Measurements from ENCODE around the gene ZBTB20.
A peak's percentile ranks its signal among the peaks of the same experiment; 100 is the strongest.

ZBTB20 gene

GRCh38 chr3:114440700-114441099 lies 706.4 kb downstream of the ZBTB20 start:
- no peak for DNase-seq (ENCODE audit: low read depth)

GRCh38 chr3:114439284-114439683 lies 707.8 kb downstream of the ZBTB20 start:
- peak; percentile 27 for DNase-seq (ENCODE audit: low read depth)

GRCh38 chr3:114437897-114438296 lies 709.2 kb downstream of the ZBTB20 start:
- DNase-seq (ENCODE audit: low read depth) = no peak

GRCh38 chr3:114436182-114436581 lies 710.9 kb downstream of the ZBTB20 start:
- DNase-seq (ENCODE audit: low read depth) = no peak

- peak; percentile 24 for DNase-seq (ENCODE audit: low read depth)
Measured at GRCh38 chr3:114435386-114436115, 711.5 kb downstream of the ZBTB20 start.

- DNase-seq (ENCODE audit: low read depth) = no peak
Measured at GRCh38 chr3:114432310-114432709, 714.8 kb downstream of the ZBTB20 start.

GRCh38 chr3:114428044-114428595 lies 719.0 kb downstream of the ZBTB20 start:
- DNase-seq (ENCODE audit: low read depth) = no peak

GRCh38 chr3:114427285-114428043 lies 719.6 kb downstream of the ZBTB20 start:
- DNase-seq (ENCODE audit: low read depth) = no peak

- no peak for DNase-seq (ENCODE audit: low read depth)
Measured at GRCh38 chr3:114424337-114424736, 722.8 kb downstream of the ZBTB20 start.

GRCh38 chr3:114421204-114421603 lies 725.9 kb downstream of the ZBTB20 start:
- DNase-seq (ENCODE audit: low read depth) = no peak

- DNase-seq (ENCODE audit: low read depth) = no peak
Measured at GRCh38 chr3:114420072-114420471, 727.0 kb downstream of the ZBTB20 start.

- DNase-seq (ENCODE audit: low read depth) = peak; percentile 83
Measured at GRCh38 chr3:114418724-114419543, 728.2 kb downstream of the ZBTB20 start.

- peak; percentile 50 for DNase-seq (ENCODE audit: low read depth)
Measured at GRCh38 chr3:114418107-114418506, 729.0 kb downstream of the ZBTB20 start.

- DNase-seq (ENCODE audit: low read depth) = no peak
Measured at GRCh38 chr3:114417675-114418074, 729.4 kb downstream of the ZBTB20 start.

- no peak for DNase-seq (ENCODE audit: low read depth)
Measured at GRCh38 chr3:114417265-114417664, 729.8 kb downstream of the ZBTB20 start.

GRCh38 chr3:114411811-114412803 lies 735.0 kb downstream of the ZBTB20 start:
- peak; percentile 90 for DNase-seq (ENCODE audit: low read depth)

- DNase-seq (ENCODE audit: low read depth) = peak; percentile 25
Measured at GRCh38 chr3:114411190-114411668, 735.9 kb downstream of the ZBTB20 start.

GRCh38 chr3:114408736-114409670 lies 738.1 kb downstream of the ZBTB20 start:
- no peak for DNase-seq (ENCODE audit: low read depth)

- DNase-seq (ENCODE audit: low read depth) = no peak
Measured at GRCh38 chr3:114406922-114407321, 740.2 kb downstream of the ZBTB20 start.

GRCh38 chr3:114406286-114406685 lies 740.8 kb downstream of the ZBTB20 start:
- DNase-seq (ENCODE audit: low read depth) = peak; percentile 58
